HL-60 (cell line): Measurements from ENCODE around the gene CYB5R2.

Experiments used
- CTCF ChIP-seq: IDR thresholded peaks from one replicate; pipeline ENCODE4 v1.5.1; 2011; ENCODE audit warnings: low read length, control low read depth, inconsistent platforms; ENCODE audit not compliant: insufficient read depth
- GABPA ChIP-seq: IDR thresholded peaks from 2 replicates; pipeline ENCODE4 v1.6.1; 2012; ENCODE audit warnings: low read depth
- POLR2AphosphoS5 ChIP-seq: IDR thresholded peaks from 2 replicates; pipeline ENCODE4 v1.6.1; 2012; ENCODE audit warnings: low read depth
- REST ChIP-seq: IDR thresholded peaks from 2 replicates; pipeline ENCODE4 v1.6.1; 2012; ENCODE audit warnings: low read depth; ENCODE audit not compliant: insufficient replicate concordance
- SPI1 ChIP-seq: IDR thresholded peaks from 2 replicates; pipeline ENCODE4 v1.6.1; 2012; ENCODE audit warnings: low read depth, mild to moderate bottlenecking, borderline replicate concordance

- TF ChIP-seq CTCF, result peak; percentile 72
- no peak for TF ChIP-seq REST
- TF ChIP-seq GABPA, result no peak
- no peak for TF ChIP-seq SPI1
- no peak for TF ChIP-seq POLR2AphosphoS5
Observed at GRCh38 chr11:7657306-7658025, 15.8 kb downstream of the CYB5R2 start.
